NT2/D1 (cell line): ENCODE measurements around the gene DBF4.
A peak's percentile ranks its signal among the peaks of the same experiment; 100 is the strongest.
"Not testable (repeated sequence)": the region's sequence is repeated elsewhere in the genome, so short reads cannot be mapped to it uniquely, and the experiment has no call there.

ENCODE experiments used
- DNase-seq: peaks from one replicate; pipeline ENCODE4 v3.0.0-alpha.2; 2011; ENCODE audit warnings: low read depth, low spot score
- H3K27me3 ChIP-seq: 2 replicates; pipeline ENCODE4 v1.6.0; 2011; ENCODE audit warnings: mild to moderate bottlenecking; ENCODE audit not compliant: insufficient read length, insufficient read depth
- H3K36me3 ChIP-seq: 2 replicates; pipeline ENCODE4 v1.6.1; 2011; ENCODE audit warnings: mild to moderate bottlenecking, low read length, mixed read lengths; ENCODE audit not compliant: insufficient read depth, insufficient read length
- H3K4me1 ChIP-seq: 2 replicates; pipeline ENCODE4 v1.5.1; 2011; ENCODE audit not compliant: insufficient read depth, insufficient read length
- H3K4me3 ChIP-seq: 2 replicates; pipeline ENCODE4 v1.5.1; 2011; ENCODE audit warnings: low read depth; ENCODE audit not compliant: insufficient read length
- H3K9ac ChIP-seq: 2 replicates; pipeline ENCODE4 v1.6.0; 2011; ENCODE audit warnings: low read depth; ENCODE audit not compliant: insufficient read length
- H3K9me3 ChIP-seq: 2 replicates; pipeline ENCODE4 v1.5.1; 2011; ENCODE audit warnings: mild to moderate bottlenecking, low read length; ENCODE audit not compliant: insufficient read depth
- SUZ12 ChIP-seq: IDR thresholded peaks from 2 replicates; pipeline ENCODE4 v1.6.1; 2011; ENCODE audit not compliant: insufficient read length, insufficient read depth; ENCODE audit errors: extremely low read depth
- YY1 ChIP-seq: IDR thresholded peaks from 2 replicates; pipeline ENCODE4 v1.6.1; 2011; ENCODE audit not compliant: insufficient read length, insufficient read depth
- ZNF274 ChIP-seq: IDR thresholded peaks from 2 replicates; pipeline ENCODE4 v1.6.1; 2011; ENCODE audit warnings: mild to moderate bottlenecking, low read depth, low read length

The DBF4 gene

DNA sequence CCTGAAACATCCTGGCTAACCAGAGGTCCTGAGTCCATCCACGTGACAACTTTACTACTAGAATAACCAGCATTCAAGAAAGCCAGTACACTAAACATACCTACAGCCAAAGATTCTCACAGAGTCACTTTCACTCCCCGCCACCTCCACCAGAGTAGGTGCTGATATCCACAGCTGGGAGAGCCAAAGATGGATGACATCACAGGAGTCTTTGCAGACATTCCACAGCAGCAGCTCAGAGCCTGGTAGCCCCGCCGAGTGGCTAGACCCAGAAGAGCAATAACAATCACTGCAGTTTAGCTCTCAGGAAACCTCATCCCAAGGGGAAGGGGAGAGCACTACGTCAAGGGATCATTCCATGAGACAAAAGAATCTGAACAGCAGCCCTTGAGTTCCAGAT is 44.3 kb downstream of the DBF4 start:
- no peaks in the 10 kb centered on the region for H3K4me1 ChIP-seq
- peak; percentile 11 for DNase-seq
- H3K9me3 ChIP-seq: no peaks in the 10 kb centered on the region
- TF ChIP-seq SUZ12 (no peak), ZNF274 (no peak), YY1 (no peak)
- H3K4me3 ChIP-seq: no peak overlapping the region
- no peaks in the 10 kb centered on the region for H3K36me3 ChIP-seq
- H3K27me3 ChIP-seq: no peaks in the 10 kb centered on the region
- no peak overlapping the region for H3K9ac ChIP-seq

- not testable (repeated sequence) for H3K4me1 ChIP-seq, DNase-seq, H3K27me3 ChIP-seq, H3K9ac ChIP-seq, H3K4me3 ChIP-seq, H3K36me3 ChIP-seq, H3K9me3 ChIP-seq
Measured at GRCh38 chr7:87922759-87923395, 46.6 kb downstream of the DBF4 start.

DNA sequence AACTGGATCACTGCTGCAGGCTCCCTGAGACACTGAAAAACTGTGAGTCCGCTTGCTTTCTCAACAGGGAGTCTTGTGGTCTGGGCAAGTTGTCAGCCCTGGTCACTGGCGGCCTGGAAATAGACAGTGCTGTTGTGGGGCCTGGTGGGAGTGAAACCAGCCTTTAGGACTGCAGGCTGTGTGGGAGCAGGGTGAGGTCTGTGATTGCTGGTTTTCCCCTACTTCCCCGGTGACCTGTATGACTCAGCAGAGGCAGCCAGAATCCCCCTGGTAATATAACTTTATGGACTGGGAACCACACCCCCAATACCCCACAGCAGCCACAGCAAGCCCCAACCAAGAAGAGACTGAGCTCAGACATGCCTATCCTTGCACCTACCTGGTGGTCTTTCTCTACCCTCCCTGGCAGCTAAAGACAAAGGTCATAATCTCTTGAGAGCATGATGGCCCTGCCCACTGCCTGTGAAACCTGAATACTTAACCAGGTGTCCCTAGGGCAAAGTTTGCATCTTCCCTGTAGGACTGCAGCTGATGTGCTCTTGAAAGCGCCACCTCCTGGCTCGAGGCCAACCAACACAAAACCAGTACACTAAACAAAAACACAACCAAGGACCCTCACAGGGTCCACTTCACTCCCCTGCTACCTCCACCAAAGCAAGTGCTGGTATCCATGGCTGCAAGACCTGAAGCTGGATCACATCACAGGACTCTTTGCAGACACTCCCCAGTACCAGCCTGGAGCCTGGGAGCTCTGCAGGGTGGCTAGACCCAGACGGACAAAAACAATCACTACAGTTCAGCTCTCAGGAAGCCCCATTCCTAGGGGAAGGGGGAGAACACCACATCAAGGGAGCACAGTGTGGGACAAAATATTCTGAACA is 50.5 kb downstream of the DBF4 start:
- Histone ChIP-seq H3K36me3 (no peaks in the 10 kb centered on the region), H3K4me1 (no peaks in the 10 kb centered on the region), H3K27me3 (no peaks in the 10 kb centered on the region), H3K9me3 (no peaks in the 10 kb centered on the region), H3K9ac (no peak overlapping the region), H3K4me3 (no peak overlapping the region)
- TF ChIP-seq YY1: no peak
- no peak for TF ChIP-seq SUZ12
- no peak for TF ChIP-seq ZNF274
- peak; percentile 49 for DNase-seq

DNA sequence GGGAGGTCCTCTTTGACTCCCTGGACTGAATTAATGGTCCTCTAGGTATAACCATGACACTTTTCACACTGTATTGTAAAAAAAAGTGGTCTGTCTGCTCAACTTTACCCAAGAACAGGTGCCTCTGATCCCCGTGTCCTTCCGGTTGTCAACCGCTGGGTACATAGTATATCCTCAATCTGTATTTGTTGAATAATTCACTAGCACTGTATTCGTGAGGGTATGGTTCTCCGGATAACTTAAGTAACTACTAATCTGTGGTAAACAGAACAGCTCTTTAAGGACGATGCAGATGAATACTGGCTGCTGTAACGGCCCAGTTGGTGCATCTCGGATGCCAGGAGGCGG is 57.3 kb downstream of the DBF4 start:
- H3K36me3 ChIP-seq: no peaks in the 10 kb centered on the region
- H3K9ac ChIP-seq: peak overlapping the region; percentile 53
- peak overlapping the region; percentile 75 for H3K4me3 ChIP-seq
- DNase-seq: no peak
- no peaks in the 10 kb centered on the region for H3K4me1 ChIP-seq
- H3K9me3 ChIP-seq: no peaks in the 10 kb centered on the region
- peaks cover 20% of the 10 kb centered on the region for H3K27me3 ChIP-seq
- TF ChIP-seq SUZ12 (no peak), ZNF274 (no peak), YY1 (no peak)

- H3K9me3 ChIP-seq: no peaks in the 10 kb centered on the region
Measured at GRCh38 chr7:87933953-87934698, 57.8 kb downstream of the DBF4 start, which contains the start of gene ADAM22. Gene ADAM22 (plus strand): TSS chr7:87934251. CDS start chr7:87934466, 215 bp downstream.

GRCh38 chr7:87934699-87935383 is 58.5 kb downstream of the DBF4 start:
- TF ChIP-seq YY1 (no peak), SUZ12 (no peak), ZNF274 (no peak)
- Histone ChIP-seq H3K9me3 (no peaks in the 10 kb centered on the region), H3K36me3 (no peaks in the 10 kb centered on the region), H3K27me3 (peaks cover 20% of the 10 kb centered on the region), H3K9ac (peak overlapping the region; percentile 91), H3K4me3 (peak overlapping the region; percentile 75), H3K4me1 (no peaks in the 10 kb centered on the region)
- DNase-seq: peak; percentile 9

More at GRCh38 chr7:87933953-87934698, 57.8 kb downstream of the DBF4 start, which contains the start of gene ADAM22:
- Histone ChIP-seq H3K9ac (peak within 1 kb of the TSS; percentile 91), H3K4me3 (peak within 1 kb of the TSS; percentile 75), H3K4me1 (no peaks in the 10 kb centered on the region), H3K36me3 (no peaks in the 10 kb centered on the region), H3K27me3 (peaks cover 20% of the 10 kb centered on the region)
- peak; percentile 89 for DNase-seq
- TF ChIP-seq YY1 (no peak), ZNF274 (no peak), SUZ12 (no peak)

GRCh38 chr7:87935384-87935706 is 59.1 kb downstream of the DBF4 start:
- H3K9me3 ChIP-seq: no peaks in the 10 kb centered on the region
- H3K27me3 ChIP-seq: peaks cover 20% of the 10 kb centered on the region
- TF ChIP-seq ZNF274 (no peak), YY1 (no peak), SUZ12 (no peak)
- peak overlapping the region; percentile 75 for H3K4me3 ChIP-seq
- H3K9ac ChIP-seq: no peak overlapping the region
- no peaks in the 10 kb centered on the region for H3K4me1 ChIP-seq
- no peak for DNase-seq
- no peaks in the 10 kb centered on the region for H3K36me3 ChIP-seq
